SK-N-SH treated with all-trans-retinoic acid at 6 μM for 48 hours (cell line): ENCODE measurements around the gene CHST11.

Experiments used
- ATAC-seq: fragments of 200-7000 bp; cut with Tn5 transposase; 3 replicates; pipeline ENCODE4 v1.9.1; 2020; ENCODE audit warnings: mild to moderate bottlenecking, moderate library complexity
- ARNTL ChIP-seq: fragments of 450-650 bp; formaldehyde crosslinking; IDR thresholded peaks from 2 replicates; pipeline ENCODE4 v1.5.0; 2020; ENCODE audit warnings: low read depth, mild to moderate bottlenecking, moderate library complexity, borderline replicate concordance
- BACH2 ChIP-seq: fragments of 250-450 bp; sonication (Bioruptor Pico); IDR thresholded peaks from 2 replicates; pipeline ENCODE4 v1.9.0; 2021; ENCODE audit warnings: mild to moderate bottlenecking, borderline replicate concordance
- CSDC2 ChIP-seq: fragments of 250-450 bp; sonication (Bioruptor Pico); IDR thresholded peaks from 2 replicates; pipeline ENCODE4 v1.5.0; 2020; ENCODE audit warnings: mild to moderate bottlenecking, moderate library complexity
- ESRRG ChIP-seq: fragments of 250-450 bp; sonication (Bioruptor Pico); IDR thresholded peaks from 2 replicates; pipeline ENCODE4 v1.6.1; 2021; ENCODE audit warnings: mild to moderate bottlenecking
- GLIS3 ChIP-seq: fragments of 250-450 bp; sonication (Bioruptor Pico); IDR thresholded peaks from 2 replicates; pipeline ENCODE4 v1.5.0; 2020; ENCODE audit warnings: mild to moderate bottlenecking, moderate library complexity
- ISL1 ChIP-seq: fragments of 250-450 bp; sonication (Bioruptor Pico); IDR thresholded peaks from 2 replicates; pipeline ENCODE4 v2.1.2; 2022; ENCODE audit warnings: mild to moderate bottlenecking, moderate library complexity
- OSR1 ChIP-seq: fragments of 250-450 bp; sonication (Bioruptor Pico); IDR thresholded peaks from 2 replicates; pipeline ENCODE4 v1.8.0; 2022; ENCODE audit warnings: moderate library complexity, mild to moderate bottlenecking, inconsistent platforms
- PPARA ChIP-seq: fragments of 250-450 bp; sonication (Bioruptor Pico); IDR thresholded peaks from 2 replicates; pipeline ENCODE4 v1.5.0; 2020; ENCODE audit warnings: mild to moderate bottlenecking, borderline replicate concordance
- RARB ChIP-seq: fragments of 250-450 bp; sonication (Bioruptor Pico); IDR thresholded peaks from 2 replicates; pipeline ENCODE4 v1.8.0; 2021; ENCODE audit warnings: mild to moderate bottlenecking, moderate library complexity
- SNAI2 ChIP-seq: fragments of 250-450 bp; sonication (Bioruptor Pico); IDR thresholded peaks from 2 replicates; pipeline ENCODE4 v1.5.0; 2020; ENCODE audit warnings: mild to moderate bottlenecking, moderate library complexity
- TCF4 ChIP-seq: fragments of 250-450 bp; sonication (Bioruptor Pico); IDR thresholded peaks from 2 replicates; pipeline ENCODE4 v1.8.0; 2021; ENCODE audit warnings: mild to moderate bottlenecking, moderate library complexity, borderline replicate concordance
- TOX ChIP-seq: fragments of 250-450 bp; sonication (Bioruptor Pico); IDR thresholded peaks from 2 replicates; pipeline ENCODE4 v1.8.0; 2021; ENCODE audit warnings: mild to moderate bottlenecking, moderate library complexity, borderline replicate concordance
- ZFP3 ChIP-seq: fragments of 250-450 bp; sonication (Bioruptor Pico); IDR thresholded peaks from 2 replicates; pipeline ENCODE4 v1.5.0; 2020; ENCODE audit warnings: mild to moderate bottlenecking, moderate library complexity
- ZFP30 ChIP-seq: fragments of 450-650 bp; formaldehyde crosslinking; IDR thresholded peaks from 2 replicates; pipeline ENCODE4 v1.5.0; 2022; ENCODE audit warnings: mild to moderate bottlenecking, moderate library complexity
- ZNF565 ChIP-seq: fragments of 450-650 bp; formaldehyde crosslinking; conservative IDR thresholded peaks from 2 replicates; pipeline ENCODE4 v1.5.0; 2020; ENCODE audit warnings: low read depth, mild to moderate bottlenecking, moderate library complexity
- ZNF8 ChIP-seq: fragments of 450-650 bp; formaldehyde crosslinking; IDR thresholded peaks from 2 replicates; pipeline ENCODE4 v1.5.0; 2020; ENCODE audit warnings: mild to moderate bottlenecking, moderate library complexity
- TF ChIP-seq, protein P1 (sequence below): fragments of 250-450 bp; sonication (Bioruptor Pico); IDR thresholded peaks from 2 replicates; pipeline ENCODE4 v1.8.0; 2021; ENCODE audit warnings: low read depth, mild to moderate bottlenecking, moderate library complexity, borderline replicate concordance
- TF ChIP-seq, protein P2 (sequence below): fragments of 250-450 bp; sonication (Bioruptor Pico); IDR thresholded peaks from 2 replicates; pipeline ENCODE4 v1.5.1; 2020; ENCODE audit warnings: low read depth, mild to moderate bottlenecking, moderate library complexity
- TF ChIP-seq, protein P3 (sequence below): fragments of 250-450 bp; sonication (Bioruptor Pico); IDR thresholded peaks from 2 replicates; pipeline ENCODE4 v1.5.0; 2020; ENCODE audit warnings: mild to moderate bottlenecking, moderate library complexity
- TF ChIP-seq, protein P4 (sequence below): fragments of 250-450 bp; sonication (Bioruptor Pico); IDR thresholded peaks from 2 replicates; pipeline ENCODE4 v1.8.0; 2020; ENCODE audit warnings: mild to moderate bottlenecking, moderate library complexity, borderline replicate concordance

CHST11 gene

DNA sequence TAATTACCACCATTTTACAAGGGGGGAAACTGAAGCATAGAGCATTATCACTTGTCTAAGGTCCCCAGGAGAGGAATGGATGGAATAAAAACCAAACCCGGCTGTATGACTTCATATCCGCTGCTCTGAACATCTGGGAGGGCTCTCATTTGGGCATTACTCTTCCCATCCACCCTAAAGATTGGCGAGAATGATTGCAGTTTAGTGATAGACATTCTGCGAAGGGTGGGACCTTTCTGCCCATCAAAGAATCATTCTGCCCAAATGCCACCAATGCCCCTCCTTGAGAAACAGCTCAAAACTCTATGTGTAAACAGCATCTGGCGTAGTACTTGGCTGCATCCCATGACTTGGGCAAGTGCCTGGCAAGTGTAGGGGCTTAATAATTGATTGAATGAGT is 11.6 kb downstream of the CHST11 start (continued):
- TF ChIP-seq ISL1 (CRISPR knock-in tag): no peak
- TF ChIP-seq, protein P1, sequence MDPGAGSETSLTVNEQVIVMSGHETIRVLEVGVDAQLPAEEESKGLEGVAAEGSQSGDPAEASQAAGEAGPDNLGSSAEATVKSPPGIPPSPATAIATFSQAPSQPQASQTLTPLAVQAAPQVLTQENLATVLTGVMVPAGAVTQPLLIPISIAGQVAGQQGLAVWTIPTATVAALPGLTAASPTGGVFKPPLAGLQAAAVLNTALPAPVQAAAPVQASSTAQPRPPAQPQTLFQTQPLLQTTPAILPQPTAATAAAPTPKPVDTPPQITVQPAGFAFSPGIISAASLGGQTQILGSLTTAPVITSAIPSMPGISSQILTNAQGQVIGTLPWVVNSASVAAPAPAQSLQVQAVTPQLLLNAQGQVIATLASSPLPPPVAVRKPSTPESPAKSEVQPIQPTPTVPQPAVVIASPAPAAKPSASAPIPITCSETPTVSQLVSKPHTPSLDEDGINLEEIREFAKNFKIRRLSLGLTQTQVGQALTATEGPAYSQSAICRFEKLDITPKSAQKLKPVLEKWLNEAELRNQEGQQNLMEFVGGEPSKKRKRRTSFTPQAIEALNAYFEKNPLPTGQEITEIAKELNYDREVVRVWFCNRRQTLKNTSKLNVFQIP (CRISPR knock-in tag): no peak

DNA sequence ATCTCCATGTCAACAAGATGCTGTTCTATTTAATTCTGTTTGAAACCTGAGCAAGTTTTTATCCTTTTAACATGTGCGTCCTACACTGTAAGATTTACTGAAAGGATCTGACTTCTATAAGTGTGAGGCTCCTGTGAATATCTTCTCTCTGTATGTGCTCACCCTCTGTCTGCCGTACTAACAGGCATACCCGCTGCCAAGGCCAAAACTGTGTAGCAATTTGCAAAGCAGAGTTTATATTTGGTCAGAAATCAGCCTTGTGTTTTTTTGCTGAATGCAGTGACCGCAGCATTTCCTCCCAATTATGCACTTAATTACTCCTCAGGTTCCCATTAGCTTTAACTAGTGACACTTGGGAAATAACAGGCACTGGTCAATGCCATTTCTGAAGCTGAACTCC is 12.3 kb downstream of the CHST11 start:
- no peak for TF ChIP-seq TOX (CRISPR knock-in tag)
- no peak for ATAC-seq

DNA sequence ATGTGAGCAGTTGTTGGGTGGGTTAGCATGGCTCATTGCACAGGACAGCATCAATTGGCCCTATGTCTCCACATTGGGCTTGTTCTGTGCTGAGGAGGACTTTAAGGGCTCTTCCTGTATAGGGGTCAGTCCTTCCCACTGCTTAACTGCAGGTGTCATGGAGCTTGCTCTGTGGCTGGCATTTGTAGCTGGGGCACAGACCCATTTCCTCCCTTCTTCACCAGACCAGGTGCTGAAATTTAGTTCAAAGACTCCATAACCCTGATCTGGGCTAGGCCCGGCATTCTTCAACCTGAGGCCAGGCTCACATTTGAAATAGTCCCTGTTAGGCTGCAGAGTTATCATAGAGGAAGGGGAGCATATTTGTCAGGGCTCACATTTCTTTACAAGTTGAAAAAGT is 12.8 kb downstream of the CHST11 start:
- TF ChIP-seq TCF4 (CRISPR knock-in tag) (no peak), CSDC2 (CRISPR knock-in tag) (no peak), ZNF8 (CRISPR knock-in tag) (no peak), GLIS3 (CRISPR knock-in tag) (no peak), ZFP30 (CRISPR knock-in tag) (no peak), ARNTL (CRISPR knock-in tag) (no peak), ESRRG (CRISPR knock-in tag) (no peak), BACH2 (CRISPR knock-in tag) (no peak), SNAI2 (CRISPR knock-in tag) (no peak), OSR1 (no peak), TOX (CRISPR knock-in tag) (no peak), ZFP3 (CRISPR knock-in tag) (no peak), RARB (CRISPR knock-in tag) (no peak), PPARA (CRISPR knock-in tag) (no peak)
- TF ChIP-seq, protein P2, sequence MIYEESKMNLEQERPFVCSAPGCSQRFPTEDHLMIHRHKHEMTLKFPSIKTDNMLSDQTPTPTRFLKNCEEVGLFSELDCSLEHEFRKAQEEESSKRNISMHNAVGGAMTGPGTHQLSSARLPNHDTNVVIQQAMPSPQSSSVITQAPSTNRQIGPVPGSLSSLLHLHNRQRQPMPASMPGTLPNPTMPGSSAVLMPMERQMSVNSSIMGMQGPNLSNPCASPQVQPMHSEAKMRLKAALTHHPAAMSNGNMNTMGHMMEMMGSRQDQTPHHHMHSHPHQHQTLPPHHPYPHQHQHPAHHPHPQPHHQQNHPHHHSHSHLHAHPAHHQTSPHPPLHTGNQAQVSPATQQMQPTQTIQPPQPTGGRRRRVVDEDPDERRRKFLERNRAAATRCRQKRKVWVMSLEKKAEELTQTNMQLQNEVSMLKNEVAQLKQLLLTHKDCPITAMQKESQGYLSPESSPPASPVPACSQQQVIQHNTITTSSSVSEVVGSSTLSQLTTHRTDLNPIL (CRISPR knock-in tag): no peak
- TF ChIP-seq, protein P3, sequence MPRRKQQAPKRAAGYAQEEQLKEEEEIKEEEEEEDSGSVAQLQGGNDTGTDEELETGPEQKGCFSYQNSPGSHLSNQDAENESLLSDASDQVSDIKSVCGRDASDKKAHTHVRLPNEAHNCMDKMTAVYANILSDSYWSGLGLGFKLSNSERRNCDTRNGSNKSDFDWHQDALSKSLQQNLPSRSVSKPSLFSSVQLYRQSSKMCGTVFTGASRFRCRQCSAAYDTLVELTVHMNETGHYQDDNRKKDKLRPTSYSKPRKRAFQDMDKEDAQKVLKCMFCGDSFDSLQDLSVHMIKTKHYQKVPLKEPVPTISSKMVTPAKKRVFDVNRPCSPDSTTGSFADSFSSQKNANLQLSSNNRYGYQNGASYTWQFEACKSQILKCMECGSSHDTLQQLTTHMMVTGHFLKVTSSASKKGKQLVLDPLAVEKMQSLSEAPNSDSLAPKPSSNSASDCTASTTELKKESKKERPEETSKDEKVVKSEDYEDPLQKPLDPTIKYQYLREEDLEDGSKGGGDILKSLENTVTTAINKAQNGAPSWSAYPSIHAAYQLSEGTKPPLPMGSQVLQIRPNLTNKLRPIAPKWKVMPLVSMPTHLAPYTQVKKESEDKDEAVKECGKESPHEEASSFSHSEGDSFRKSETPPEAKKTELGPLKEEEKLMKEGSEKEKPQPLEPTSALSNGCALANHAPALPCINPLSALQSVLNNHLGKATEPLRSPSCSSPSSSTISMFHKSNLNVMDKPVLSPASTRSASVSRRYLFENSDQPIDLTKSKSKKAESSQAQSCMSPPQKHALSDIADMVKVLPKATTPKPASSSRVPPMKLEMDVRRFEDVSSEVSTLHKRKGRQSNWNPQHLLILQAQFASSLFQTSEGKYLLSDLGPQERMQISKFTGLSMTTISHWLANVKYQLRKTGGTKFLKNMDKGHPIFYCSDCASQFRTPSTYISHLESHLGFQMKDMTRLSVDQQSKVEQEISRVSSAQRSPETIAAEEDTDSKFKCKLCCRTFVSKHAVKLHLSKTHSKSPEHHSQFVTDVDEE: no peak
- TF ChIP-seq, protein P4, sequence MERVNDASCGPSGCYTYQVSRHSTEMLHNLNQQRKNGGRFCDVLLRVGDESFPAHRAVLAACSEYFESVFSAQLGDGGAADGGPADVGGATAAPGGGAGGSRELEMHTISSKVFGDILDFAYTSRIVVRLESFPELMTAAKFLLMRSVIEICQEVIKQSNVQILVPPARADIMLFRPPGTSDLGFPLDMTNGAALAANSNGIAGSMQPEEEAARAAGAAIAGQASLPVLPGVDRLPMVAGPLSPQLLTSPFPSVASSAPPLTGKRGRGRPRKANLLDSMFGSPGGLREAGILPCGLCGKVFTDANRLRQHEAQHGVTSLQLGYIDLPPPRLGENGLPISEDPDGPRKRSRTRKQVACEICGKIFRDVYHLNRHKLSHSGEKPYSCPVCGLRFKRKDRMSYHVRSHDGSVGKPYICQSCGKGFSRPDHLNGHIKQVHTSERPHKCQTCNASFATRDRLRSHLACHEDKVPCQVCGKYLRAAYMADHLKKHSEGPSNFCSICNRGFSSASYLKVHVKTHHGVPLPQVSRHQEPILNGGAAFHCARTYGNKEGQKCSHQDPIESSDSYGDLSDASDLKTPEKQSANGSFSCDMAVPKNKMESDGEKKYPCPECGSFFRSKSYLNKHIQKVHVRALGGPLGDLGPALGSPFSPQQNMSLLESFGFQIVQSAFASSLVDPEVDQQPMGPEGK (CRISPR knock-in tag): no peak
- TF ChIP-seq, all 23 proteins: peak for 0
- no peak for ATAC-seq

DNA sequence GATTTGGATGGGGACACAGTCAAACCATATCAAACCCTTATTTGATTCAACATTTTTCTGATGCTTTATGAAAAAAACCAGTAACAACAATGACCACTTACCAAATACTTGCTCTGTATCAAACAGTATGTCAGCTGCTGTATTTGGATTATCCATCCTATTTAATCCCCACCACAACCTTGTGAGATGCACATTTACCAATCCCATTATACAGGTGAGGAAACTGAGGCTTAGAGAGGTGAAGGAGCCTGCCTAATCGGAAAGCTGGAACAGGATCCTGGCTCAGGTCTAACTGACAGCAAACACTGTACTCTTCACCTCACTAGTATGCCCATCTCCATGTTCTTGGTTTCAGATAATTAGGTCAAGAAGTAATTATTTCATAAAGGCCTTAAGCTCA is 13.8 kb downstream of the CHST11 start:
- ATAC-seq: no peak
- TF ChIP-seq GLIS3 (CRISPR knock-in tag): no peak
- no peak for TF ChIP-seq ZNF8 (CRISPR knock-in tag)
- TF ChIP-seq, protein P4 (CRISPR knock-in tag): no peak
- no peak for TF ChIP-seq ISL1 (CRISPR knock-in tag)
- TF ChIP-seq PPARA (CRISPR knock-in tag): no peak
- TF ChIP-seq BACH2 (CRISPR knock-in tag): no peak
- no peak for TF ChIP-seq RARB (CRISPR knock-in tag)
- TF ChIP-seq TCF4 (CRISPR knock-in tag): no peak
- no peak for TF ChIP-seq ZFP3 (CRISPR knock-in tag)
- no peak for TF ChIP-seq ARNTL (CRISPR knock-in tag)
- no peak for TF ChIP-seq ZNF565 (CRISPR knock-in tag)
